Measurements from ENCODE around the gene FAM83G.

- TF ChIP-seq GLI2 (tag by site-specific recombination; IDR thresholded peaks at IDR 0.05; ENCODE audit: borderline replicate concordance, low read depth) = no peak
- no peak for TF ChIP-seq ZNF274 (IDR thresholded peaks at IDR 0.05; ENCODE audit: low read length)
- TF ChIP-seq ZNF274 (tag by site-specific recombination; IDR thresholded peaks at IDR 0.05; ENCODE audit: borderline replicate concordance) = no peak
- no peak for TF ChIP-seq ZSCAN30 (tag by site-specific recombination; IDR thresholded peaks at IDR 0.05)
- no peak for TF ChIP-seq CTCF (tag by site-specific recombination; IDR thresholded peaks at IDR 0.05)
- no peak for TF ChIP-seq ZNF707 (tag by site-specific recombination; IDR thresholded peaks at IDR 0.05)
- TF ChIP-seq ZNF266 (tag by site-specific recombination; IDR thresholded peaks at IDR 0.05; ENCODE audit: low read depth) = no peak
- TF ChIP-seq ZNF18 (tag by site-specific recombination; IDR thresholded peaks at IDR 0.05) = no peak
- TF ChIP-seq SALL2 (tag by site-specific recombination; IDR thresholded peaks at IDR 0.05; ENCODE audit: borderline replicate concordance) = no peak
Measured at GRCh38 chr17:18949566-18949965, 55.0 kb downstream of the FAM83G start.
